Endothelial cell (in vitro differentiated cells): Measurements from ENCODE around the gene CTR9. TPM values are rescaled to one million over a fixed set of nuclear protein-coding genes. Genes with fewer than 3 reads are reported as not detected.

ENCODE experiments used
- DNase-seq: peaks from one replicate; pipeline ENCODE4 v3.0.0; 2021; ENCODE audit warnings: low spot score
- H3K27ac Mint-ChIP-seq: one replicate; pipeline ENCODE4 v1.8.0; 2021; ENCODE audit warnings: mixed read lengths, inconsistent platforms; ENCODE audit not compliant: unreplicated experiment
- H3K27me3 Mint-ChIP-seq: one replicate; pipeline ENCODE4 v1.8.0; 2021; ENCODE audit warnings: mild to moderate bottlenecking, moderate library complexity, mixed read lengths, inconsistent platforms; ENCODE audit not compliant: unreplicated experiment
- H3K36me3 Mint-ChIP-seq: one replicate; pipeline ENCODE4 v1.8.0; 2021; ENCODE audit warnings: mild to moderate bottlenecking, low read depth, mixed read lengths, inconsistent platforms; ENCODE audit not compliant: unreplicated experiment
- H3K4me1 Mint-ChIP-seq: one replicate; pipeline ENCODE4 v1.8.0; 2021; ENCODE audit warnings: mild to moderate bottlenecking, mixed read lengths, inconsistent platforms; ENCODE audit not compliant: unreplicated experiment
- H3K4me3 Mint-ChIP-seq: one replicate; pipeline ENCODE4 v1.8.0; 2021; ENCODE audit warnings: mild to moderate bottlenecking, mixed read lengths, inconsistent platforms; ENCODE audit not compliant: unreplicated experiment
- H3K9me3 Mint-ChIP-seq: one replicate; pipeline ENCODE4 v1.8.0; 2021; ENCODE audit warnings: mixed read lengths, inconsistent platforms; ENCODE audit not compliant: unreplicated experiment
- CTCF ChIP-seq: fragments of 200-600 bp; sonication (generic); IDR thresholded peaks from one replicate; pipeline ENCODE4 v1.5.0; 2021; ENCODE audit warnings: antibody characterized with exemption; ENCODE audit not compliant: unreplicated experiment
- total RNA-seq: library from RNA; stranded (reverse); fragmentation: NEBNext Ultra II Directional; extraction: Animal tissue kit (Norgen Biotek cat#: 25700); gene quantifications from one replicate; pipeline ENCODE4 v1.2.1, GENCODE V29; 2021; ENCODE audit not compliant: unreplicated experiment

The CTR9 gene
- total RNA-seq, 1 donor from 2014 or later: 43.5 TPM

GRCh38 chr11:10749476-10749875, 1.6 kb upstream of the CTR9 start:
- no peaks in the 10 kb centered on the region for H3K36me3 Mint-ChIP-seq
- no peak for TF ChIP-seq CTCF
- H3K27me3 Mint-ChIP-seq: peaks cover 3% of the 10 kb centered on the region
- H3K9me3 Mint-ChIP-seq: no peaks in the 10 kb centered on the region
- no peak overlapping the region for H3K4me3 Mint-ChIP-seq
- peaks cover 4% of the 10 kb centered on the region for H3K4me1 Mint-ChIP-seq
- H3K27ac Mint-ChIP-seq: no peak overlapping the region
- no peak for DNase-seq

- TF ChIP-seq CTCF: no peak
- Mint-ChIP-seq H3K36me3 (peaks cover 10% of the 10 kb centered on the region), H3K27me3 (peaks cover 3% of the 10 kb centered on the region), H3K4me3 (peak overlapping the region; percentile 96), H3K27ac (peak overlapping the region; percentile 72), H3K4me1 (peaks cover 4% of the 10 kb centered on the region), H3K9me3 (no peaks in the 10 kb centered on the region)
- no peak for DNase-seq
Measured at GRCh38 chr11:10751581-10751940, 515 bp downstream of the CTR9 start.

GRCh38 chr11:10752061-10752460, 1.0 kb downstream of the CTR9 start:
- no peak for TF ChIP-seq CTCF
- H3K36me3 Mint-ChIP-seq: peaks cover 10% of the 10 kb centered on the region
- H3K27me3 Mint-ChIP-seq: peaks cover 3% of the 10 kb centered on the region
- H3K4me3 Mint-ChIP-seq: peak overlapping the region; percentile 96
- H3K9me3 Mint-ChIP-seq: no peaks in the 10 kb centered on the region
- peak overlapping the region; percentile 72 for H3K27ac Mint-ChIP-seq
- DNase-seq: no peak
- peaks cover 4% of the 10 kb centered on the region for H3K4me1 Mint-ChIP-seq

GRCh38 chr11:10752486-10752885, 1.4 kb downstream of the CTR9 start:
- peaks cover 4% of the 10 kb centered on the region for H3K4me1 Mint-ChIP-seq
- peaks cover 10% of the 10 kb centered on the region for H3K36me3 Mint-ChIP-seq
- peaks cover 3% of the 10 kb centered on the region for H3K27me3 Mint-ChIP-seq
- H3K4me3 Mint-ChIP-seq: peak overlapping the region; percentile 20
- no peak for TF ChIP-seq CTCF
- no peak overlapping the region for H3K27ac Mint-ChIP-seq
- no peak for DNase-seq
- no peaks in the 10 kb centered on the region for H3K9me3 Mint-ChIP-seq

- H3K9me3 Mint-ChIP-seq: no peaks in the 10 kb centered on the region
- H3K27ac Mint-ChIP-seq: no peak overlapping the region
- H3K4me3 Mint-ChIP-seq: no peak overlapping the region
- H3K27me3 Mint-ChIP-seq: no peaks in the 10 kb centered on the region
- H3K4me1 Mint-ChIP-seq: no peaks in the 10 kb centered on the region
- DNase-seq: no peak
- H3K36me3 Mint-ChIP-seq: peaks cover 18% of the 10 kb centered on the region
- TF ChIP-seq CTCF: no peak
Measured at GRCh38 chr11:10758957-10759356, 7.9 kb downstream of the CTR9 start.
